Left kidney (tissue), 2 donors: ENCODE data around the gene HPSE. TPM values are rescaled to one million over a fixed set of nuclear protein-coding genes. Genes with fewer than 3 reads are reported as not detected.
A peak's percentile ranks its signal among the peaks of the same experiment; 100 is the strongest.
"Not testable (repeated sequence)": the region's sequence is repeated elsewhere in the genome, so short reads cannot be mapped to it uniquely, and the experiment has no call there.

Experiments
- DNase-seq: peaks from one replicate; pipeline ENCODE4 v3.0.0-alpha.2; 2013
- polyA plus RNA-seq: library from polyadenylated mRNA; unstranded; fragments of 120-200 nt; gene quantifications from one replicate; pipeline ENCODE4 v1.2.1, GENCODE V29; 2013; ENCODE audit not compliant: insufficient read length

HPSE gene
- polyA plus RNA-seq, 1 donor, result 1.1 TPM

DNA sequence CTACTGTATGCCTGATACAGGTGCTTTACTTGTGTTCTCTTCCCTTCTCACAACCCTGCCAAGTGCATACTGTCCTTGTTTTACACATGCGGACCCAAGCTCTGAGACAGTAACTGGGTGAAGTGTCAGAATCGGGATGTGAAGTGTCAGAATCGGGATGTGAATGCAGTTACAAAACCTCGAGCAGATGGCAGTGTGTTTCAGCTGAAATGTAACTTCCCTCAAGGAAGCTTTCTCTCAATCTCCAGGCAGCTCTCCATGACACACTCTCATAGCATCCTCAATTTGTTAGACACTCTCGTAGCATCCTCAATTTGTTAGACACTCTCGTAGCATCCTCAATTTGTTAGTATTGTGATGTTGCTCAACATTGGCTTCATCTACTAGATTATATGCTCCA, 1.1 kb upstream of the HPSE start:
- no peak for DNase-seq

DNA sequence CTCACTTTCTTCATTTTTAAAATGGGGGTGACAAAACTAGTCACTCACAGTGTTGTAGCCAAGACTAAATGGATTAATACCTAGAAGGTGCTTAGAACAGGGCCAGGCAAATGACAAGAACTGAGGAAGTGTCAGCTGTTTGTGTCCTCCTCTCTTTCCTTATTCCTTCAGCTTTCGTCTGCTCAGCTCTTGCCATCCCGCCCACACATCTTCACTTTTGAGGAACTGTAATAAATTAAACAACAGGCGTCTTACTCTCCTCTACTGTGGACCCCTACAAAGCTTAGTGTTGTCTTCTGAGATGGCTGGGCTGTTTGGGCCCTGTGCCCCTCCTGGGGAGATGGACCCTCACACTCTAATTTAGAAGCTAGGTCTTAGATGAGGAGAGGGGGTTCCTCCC, 2.7 kb downstream of the HPSE start:
- DNase-seq, result no peak

DNA sequence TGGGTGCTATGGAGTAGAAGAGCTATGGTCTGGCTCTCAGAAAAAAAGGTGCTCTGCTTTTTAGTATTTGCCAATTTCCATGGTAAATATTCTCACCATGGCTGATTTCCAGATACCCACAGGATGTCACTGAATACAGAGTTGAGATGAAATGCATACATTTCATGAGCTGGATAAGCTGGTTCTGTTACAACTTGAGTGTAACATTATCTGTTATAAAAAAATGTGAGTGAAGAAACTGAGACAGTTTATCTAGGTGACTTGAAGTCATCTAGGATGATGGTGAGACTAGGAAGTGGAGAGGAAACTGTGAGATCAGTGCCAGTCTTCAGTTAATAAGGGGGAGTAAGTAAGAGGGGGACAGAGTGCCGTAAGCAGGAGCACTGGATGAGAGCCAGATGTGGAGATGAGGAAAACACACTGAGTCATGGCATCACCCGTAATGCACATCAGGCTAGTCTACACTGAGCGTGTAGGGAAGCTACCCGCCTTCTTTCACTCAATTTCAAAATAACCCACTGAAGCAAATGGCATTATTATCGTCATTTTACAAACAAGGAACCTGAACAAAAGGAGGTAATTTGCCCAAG, 5.0 kb downstream of the HPSE start:
- no peak for DNase-seq

DNA sequence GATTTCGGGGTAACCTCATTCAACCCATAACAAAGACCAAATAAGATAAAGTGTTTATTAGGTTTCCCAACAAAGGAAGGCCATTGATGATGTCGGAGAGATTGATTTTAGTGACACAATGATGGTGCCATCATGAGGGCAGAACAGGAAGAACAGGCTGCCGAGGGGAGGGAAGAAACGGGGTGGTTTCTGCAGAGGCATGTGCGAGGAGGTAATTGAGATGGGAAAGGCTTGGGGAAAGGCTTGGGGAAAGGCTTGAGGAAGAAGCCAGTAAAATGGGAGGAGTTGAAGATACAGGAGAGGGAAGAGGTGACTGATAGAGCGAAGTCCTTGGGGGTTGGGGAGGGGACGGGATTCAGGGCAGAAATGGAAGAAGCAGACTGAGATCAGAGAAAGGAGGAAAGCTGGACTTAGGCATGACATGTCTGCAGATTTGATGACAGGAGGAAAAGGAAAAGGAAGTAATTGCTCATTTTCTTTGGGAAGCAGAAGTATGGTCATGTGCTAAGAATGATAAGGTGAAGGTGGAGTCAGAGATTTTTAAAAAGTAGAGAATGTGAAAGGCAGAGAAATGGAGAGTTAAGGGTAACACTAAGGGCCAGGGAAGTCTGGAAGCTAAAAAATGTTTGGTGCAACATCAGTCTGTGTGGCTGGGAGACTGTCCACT, 6.0 kb downstream of the HPSE start:
- no peak for DNase-seq

DNA sequence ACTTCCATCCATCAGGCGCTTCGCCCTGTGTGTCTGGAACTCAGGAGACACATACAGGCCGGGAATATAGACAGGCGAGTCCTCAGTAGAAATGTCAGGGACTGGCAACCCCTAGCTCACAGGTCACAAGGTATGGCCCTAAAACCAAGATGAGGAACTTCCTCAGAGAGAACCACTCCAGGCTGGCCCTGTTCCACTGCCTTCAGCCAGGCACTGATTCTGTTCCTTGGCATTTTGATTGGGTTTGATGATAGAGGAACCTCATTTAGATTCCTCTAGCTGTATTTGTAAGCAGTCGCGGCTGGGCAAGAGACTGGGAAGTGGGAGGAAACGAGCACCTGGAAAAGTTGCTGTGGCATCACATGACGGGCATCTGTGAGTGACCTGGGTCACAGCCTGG, 8.1 kb downstream of the HPSE start:
- no peak for DNase-seq

GRCh38 chr4:83325306-83325705, 9.3 kb downstream of the HPSE start:
- DNase-seq, result not testable (repeated sequence)

DNA sequence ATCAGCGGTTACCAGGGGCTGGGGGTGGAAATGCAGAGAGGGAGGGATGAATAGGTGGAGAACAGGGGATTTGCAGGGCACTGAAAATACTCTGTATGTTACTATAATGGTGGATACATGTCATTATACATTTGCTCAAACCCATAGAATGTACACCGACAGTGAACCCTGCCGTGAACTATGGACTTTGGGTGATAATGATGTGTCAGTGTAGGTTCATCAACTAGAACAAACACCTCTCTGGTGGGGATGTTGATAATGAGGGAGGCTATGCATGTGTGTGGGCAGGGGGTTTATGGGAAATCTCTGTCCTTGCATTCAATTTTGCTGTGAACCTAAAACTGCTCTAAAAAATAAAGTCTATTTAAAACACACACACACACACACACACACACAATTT, 11.5 kb downstream of the HPSE start:
- no peak for DNase-seq

DNA sequence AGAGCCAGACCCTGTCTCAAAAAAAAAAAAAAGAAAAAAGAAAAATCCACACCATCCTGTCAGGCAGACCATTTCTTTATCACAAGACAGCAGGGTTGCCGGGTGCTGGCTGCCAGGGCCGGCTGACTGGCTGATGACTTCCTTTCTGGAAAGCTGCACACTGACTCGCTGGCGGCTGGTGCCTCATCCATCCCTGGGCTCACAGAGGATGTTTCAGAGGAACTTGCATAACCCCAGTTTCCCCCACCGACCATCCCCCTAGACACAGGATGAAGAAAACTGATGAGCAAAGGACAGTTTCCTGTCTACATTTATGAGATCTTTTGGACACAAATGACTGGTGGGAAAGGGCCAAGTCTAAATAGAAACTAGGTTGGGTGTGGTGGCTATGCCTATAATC, 14.1 kb downstream of the HPSE start:
- no peak for DNase-seq

DNA sequence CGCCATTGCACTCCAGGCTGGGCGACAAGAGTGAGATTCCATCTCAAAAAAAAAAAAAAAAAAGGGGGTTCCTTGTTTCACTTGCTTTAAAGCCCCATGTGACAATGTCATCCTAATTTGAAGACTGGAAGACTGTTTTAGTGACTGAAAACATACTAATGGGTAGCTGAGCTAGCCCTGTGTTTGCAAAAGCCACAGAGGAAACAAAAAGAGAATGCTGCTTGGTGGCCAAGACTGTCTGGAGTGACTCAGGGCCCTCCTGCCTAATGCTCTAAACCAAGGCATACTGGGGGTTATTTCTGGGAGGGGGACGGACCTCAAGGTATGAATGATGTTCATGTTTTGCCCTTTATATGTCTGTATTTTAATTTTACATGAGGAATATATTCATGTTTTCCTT, 16.0 kb downstream of the HPSE start:
- no peak for DNase-seq

DNA sequence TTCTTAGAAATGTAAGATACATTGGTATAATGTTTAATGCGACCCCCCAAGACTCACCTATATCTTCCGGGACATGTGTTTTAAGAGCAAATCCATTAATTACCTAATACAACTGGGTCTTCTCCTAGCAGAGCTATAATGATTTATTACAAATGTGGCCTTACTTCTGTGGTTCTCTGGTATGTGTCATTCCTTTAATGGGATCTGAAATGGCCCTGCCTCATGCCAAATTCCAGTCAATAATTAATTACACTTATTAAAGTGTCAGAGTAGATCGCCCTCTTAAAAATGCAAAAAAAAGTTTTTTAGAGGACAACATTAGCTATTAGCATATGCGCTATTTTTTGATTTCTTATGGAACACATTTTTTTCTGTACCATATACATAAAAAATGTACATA, 17.0 kb downstream of the HPSE start:
- no peak for DNase-seq

DNA sequence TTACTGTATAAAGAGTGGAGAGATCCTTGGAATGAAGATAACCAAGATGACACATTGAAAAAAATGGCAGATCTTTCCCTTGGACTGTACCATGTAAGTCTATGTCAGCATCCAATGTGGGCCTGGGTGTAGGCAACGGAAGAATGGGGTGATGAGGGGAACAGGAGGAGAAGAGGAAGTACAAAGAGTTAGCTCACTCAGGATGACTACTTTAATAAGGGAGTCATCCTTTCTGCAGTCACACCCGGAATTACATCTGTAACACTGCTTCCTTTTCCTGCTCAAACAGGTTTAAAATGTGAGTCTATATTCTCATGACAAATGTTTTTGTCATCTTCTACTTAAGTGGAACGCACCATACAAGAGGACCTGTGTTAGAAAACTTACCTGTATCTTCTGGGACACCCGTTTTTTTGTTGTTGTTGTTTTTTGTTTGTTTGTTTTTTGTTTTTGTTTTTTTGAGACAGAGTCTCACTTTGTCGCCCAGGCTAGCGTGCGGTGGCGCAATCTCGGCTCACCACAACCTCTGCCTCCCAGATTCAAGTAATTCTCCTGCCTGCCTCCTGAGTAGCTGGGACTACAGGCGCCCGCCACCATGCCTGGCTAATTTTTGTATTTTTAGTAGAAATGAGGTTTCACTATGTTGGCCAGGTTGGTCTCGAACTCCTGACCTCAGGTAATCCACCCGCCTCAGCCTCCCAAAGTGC, 18.0 kb downstream of the HPSE start:
- no peak for DNase-seq

GRCh38 chr4:83315341-83315870, 19.2 kb downstream of the HPSE start:
- DNase-seq, result no peak

GRCh38 chr4:83308672-83309071, 26.0 kb downstream of the HPSE start:
- no peak for DNase-seq

DNA sequence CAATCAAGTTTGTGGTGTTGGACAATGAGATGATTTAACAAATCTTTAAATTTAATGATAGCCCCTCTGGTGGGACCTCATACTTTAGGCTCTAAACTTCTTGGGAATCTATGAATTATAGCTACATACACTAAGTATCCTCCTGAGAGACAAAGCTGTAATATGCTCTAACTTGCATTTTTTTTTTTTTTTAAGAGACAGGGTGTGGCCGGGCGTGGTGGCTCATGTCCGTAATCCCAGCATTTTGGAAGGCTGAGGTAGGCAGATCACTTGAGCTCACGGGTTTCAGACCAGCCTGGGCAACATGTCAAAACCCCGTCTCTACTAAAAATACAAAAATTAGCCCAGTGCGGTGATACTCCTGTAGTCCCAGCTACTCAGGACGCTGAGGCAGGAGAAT, 26.7 kb downstream of the HPSE start:
- DNase-seq, result no peak

- DNase-seq, result no peak
Observed at GRCh38 chr4:83305187-83305586, 29.5 kb downstream of the HPSE start.

DNA sequence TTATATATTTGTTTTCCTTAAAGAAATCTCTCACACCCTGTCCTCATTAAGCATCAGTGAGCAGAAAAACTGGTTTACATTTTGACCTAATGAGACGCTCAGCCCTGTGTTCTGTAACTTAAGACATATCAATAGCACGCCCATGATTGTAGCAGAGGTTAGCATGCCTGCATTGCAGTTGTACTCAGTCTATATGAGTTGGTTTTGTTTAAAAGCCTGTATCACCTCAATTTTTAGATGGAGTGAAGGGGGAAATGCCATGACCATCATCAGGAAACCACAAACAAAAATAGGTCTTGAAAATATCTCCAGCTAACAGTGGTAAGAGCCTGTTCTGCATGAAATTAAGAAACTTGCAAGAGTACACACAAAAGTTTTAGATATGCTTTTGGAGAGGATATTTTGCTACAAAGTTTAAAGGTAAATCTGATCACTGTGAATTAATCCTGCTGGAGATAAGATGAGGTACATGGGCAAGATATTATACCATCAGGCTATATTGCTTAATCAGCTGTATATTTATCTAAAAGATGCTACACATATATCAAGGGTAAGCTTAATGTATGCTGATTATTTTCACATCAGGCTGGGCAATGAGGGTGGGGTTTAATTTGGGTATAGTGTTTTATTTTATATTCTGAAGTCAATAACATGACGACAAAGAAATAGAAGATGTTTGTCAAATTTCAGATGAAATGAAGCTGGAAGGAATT, 36.9 kb downstream of the HPSE start:
- no peak for DNase-seq

DNA sequence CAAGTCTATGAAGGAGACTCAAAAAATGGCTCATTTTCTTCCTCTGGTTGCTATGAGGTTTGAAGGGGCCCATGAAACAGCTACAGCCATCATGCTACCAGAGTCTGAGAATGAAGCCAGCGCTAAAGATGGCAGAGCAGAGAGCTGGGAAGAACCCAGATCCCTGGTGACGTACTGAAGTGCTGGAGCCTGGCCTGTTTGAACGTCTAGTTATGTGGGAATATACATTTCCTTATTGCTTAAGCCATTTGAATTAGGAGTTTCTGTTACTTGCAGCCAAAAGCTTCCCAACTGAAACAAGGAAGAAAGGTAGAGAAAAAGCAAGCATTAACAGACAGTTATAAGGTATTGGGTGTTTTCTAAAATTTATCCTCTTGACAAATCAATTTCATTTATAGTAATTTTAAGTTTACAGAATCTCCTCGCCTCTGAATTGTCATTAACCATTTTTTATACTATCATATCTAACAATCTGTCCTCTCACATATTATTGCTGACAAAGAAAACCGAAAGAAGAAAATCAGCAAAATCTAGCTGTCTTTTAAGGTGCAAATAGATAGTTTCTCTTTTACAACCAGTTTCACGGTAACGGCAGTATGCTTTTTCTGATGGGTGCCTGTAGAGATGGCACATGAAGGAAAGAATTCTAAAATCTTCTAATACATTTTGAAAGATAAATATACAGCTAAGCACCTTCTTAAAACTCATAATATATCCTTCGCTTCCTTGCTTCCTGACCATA, 41.2 kb downstream of the HPSE start:
- DNase-seq, result no peak

GRCh38 chr4:83290059-83290774, 44.4 kb downstream of the HPSE start:
- not testable (repeated sequence) for DNase-seq

DNA sequence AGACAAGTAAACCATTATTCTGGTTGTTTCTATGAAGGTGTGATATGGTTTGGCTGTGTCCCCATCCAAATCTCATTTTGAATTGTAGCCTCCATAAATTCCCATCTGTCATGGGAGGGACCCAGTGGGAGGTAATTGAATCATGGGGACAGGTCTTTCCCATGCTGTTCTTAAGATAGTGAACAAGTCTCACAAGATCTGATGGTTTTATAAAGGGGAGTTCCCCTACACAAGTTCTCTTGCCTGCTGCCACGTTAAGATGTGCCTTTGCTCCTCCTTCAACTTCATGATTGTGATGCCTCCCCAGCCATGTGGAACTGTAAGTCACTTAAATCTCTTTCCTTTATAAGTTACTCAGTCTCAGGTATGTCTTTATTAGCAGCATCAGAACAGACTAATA, 46.3 kb downstream of the HPSE start:
- not testable (repeated sequence) for DNase-seq

GRCh38 chr4:83285055-83285407, 49.6 kb downstream of the HPSE start:
- peak; percentile 61 for DNase-seq
